Sciatic nerve (tissue), 2 donors: ENCODE data around the gene ZNF208. TPM values are rescaled to one million over a fixed set of nuclear protein-coding genes. Genes with fewer than 3 reads are reported as not detected.
A peak's percentile ranks its signal among the peaks of the same experiment; 100 is the strongest.
"Not testable (repeated sequence)": the region's sequence is repeated elsewhere in the genome, so short reads cannot be mapped to it uniquely, and the experiment has no call there.

ENCODE experiments used
- ATAC-seq: fragments of 200-7000 bp; cut with Tn5 transposase; one replicate; pipeline ENCODE4 v1.9.1; 2020; ENCODE audit warnings: mild to moderate bottlenecking, moderate library complexity
- DNase-seq: peaks from one replicate; pipeline ENCODE4 v3.0.0-alpha.2; 2020; ENCODE audit warnings: low spot score
- intact Hi-C: fragments of 100-400 bp; cut with DNase I; formaldehyde crosslinking; loops from one replicate; pipeline ENCODE4 v1.14.2; 2022
- total RNA-seq: library from RNA; stranded (reverse); fragmentation: NEBNext Ultra II Directional; extraction: Animal tissue kit (Norgen Biotek cat#: 25700); gene quantifications from one replicate; pipeline ENCODE4 v1.2.1, GENCODE V29; 2021
- donor health status: DM: no; HTN: no; CAD: no.
- donor health status: DM: no; HTN: no; CAD: no.

ZNF208 gene
- total RNA-seq, 1 donor from 2014 or later, result 11.7 TPM

DNA sequence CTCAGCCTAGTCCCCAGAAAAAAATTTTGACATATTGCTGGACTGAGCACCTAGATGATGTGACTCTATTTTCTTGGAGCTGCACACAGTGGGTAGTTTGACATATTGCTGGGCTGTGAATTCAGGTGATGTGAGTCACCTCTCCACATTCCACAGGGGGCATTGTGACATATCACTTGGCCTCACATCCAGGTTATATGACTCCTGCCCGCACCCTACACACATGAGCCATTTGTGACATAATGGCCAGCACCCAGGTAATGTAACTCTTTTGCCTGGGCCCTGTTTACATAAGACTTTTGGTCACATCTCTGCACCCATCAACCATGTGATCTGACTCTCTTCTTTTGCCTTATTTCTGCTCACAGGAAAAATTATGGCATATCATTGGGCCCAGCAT, 119.7 kb downstream of the ZNF208 start:
- ATAC-seq (no peak), DNase-seq (no peak)
- intact Hi-C loops, result no loop called here

GRCh38 chr19:21890017-21890416, 120.7 kb downstream of the ZNF208 start:
- DNase-seq, result peak; percentile 60
- intact Hi-C loops, ATAC-seq: not testable (repeated sequence)

DNA sequence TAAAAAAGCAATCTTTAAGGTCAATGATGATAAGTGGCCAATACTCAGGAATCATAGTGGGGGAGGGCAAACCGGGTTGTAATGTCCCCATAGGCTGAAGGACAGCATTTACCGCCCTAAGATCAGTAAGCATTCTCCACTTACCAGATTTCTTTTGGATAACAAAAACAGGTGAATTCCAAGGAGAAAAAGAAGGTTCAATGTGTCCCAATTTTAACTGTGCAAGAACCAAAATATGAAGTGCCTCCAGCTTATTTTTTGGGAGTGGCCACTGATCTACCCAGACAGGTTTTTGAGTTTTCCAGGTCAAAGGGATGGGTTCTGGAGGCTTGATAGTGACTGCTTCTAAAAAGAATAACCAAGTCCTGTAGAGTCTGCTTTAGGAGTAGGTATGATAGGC, 125.2 kb downstream of the ZNF208 start:
- DNase-seq, ATAC-seq, intact Hi-C loops: not testable (repeated sequence)

DNA sequence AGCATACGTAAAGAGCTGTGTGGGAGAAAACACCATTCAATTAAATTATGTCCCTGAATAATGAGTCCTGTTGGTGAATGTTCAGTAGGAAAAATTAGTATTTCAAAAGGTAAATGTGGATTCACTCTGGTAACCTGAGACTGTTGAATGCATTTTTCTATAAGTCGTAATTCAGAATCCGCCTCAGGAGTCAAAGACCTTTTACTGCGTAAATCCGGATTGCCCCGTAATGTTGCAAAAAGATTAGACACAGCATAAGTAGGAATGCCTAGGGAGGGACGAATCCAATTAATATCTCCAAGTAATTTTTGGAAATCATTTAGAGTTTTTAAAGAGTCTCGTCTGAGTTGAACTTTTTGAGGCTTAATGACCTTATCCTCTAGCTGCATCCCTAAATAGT, 126.0 kb downstream of the ZNF208 start:
- DNase-seq, ATAC-seq, intact Hi-C loops: not testable (repeated sequence)

DNA sequence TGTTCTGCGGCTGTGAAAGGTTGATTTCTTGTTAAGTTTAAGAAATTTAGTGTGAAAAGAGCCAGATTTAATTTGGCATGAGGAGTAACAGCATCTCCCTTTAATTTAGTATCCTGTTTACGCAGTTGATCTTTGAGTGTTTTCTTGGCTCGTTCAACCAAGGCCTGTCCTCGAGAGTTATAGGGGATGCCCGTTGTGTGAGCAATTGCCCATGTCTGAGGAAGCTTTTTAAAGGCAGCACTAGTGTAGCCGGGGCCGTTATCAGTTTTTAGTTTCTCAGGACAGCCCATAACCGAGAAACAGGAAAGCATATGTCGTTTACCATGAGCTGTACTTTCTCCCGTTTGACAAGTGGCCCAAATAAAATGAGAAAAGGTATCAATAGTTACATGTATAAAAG, 127.2 kb downstream of the ZNF208 start:
- ATAC-seq, result no peak
- intact Hi-C loops, result no loop called here

More for the DNA sequence above, 127.2 kb downstream of the ZNF208 start:
- DNase-seq, result no peak

Other genes starting within 250 kb of the ZNF208 start
- gene ZNF100, start 243.4 kb downstream of the ZNF208 start, total RNA-seq, result 20.4 TPM
- gene ZNF43, start 174.8 kb downstream of the ZNF208 start, total RNA-seq, result 19.3 TPM
- 2.6 TPM for gene ZNF257, start 41.5 kb upstream of the ZNF208 start, total RNA-seq
- gene ZNF676, start 186.0 kb upstream of the ZNF208 start, total RNA-seq, result 6.2 TPM